ENCODE results near the gene DGKG. TPM values are rescaled to one million over a fixed set of nuclear protein-coding genes. Genes with fewer than 3 reads are reported as not detected.

The DGKG gene
- total RNA-seq, 1 experiment from 2014 or later, result 45.2 TPM

GRCh38 chr3:186198442-186198841 is 163.6 kb downstream of the DGKG start:
- no peaks in the 10 kb centered on the region for H3K36me3 ChIP-seq (ENCODE audit: insufficient read depth, low read length, poor library complexity, severe bottlenecking)
- CTCF ChIA-PET, result no interaction called here
- no peak for DNase-seq (ENCODE audit: low spot score)
- H3K4me3 ChIP-seq (ENCODE audit: low read depth, low read length, poor library complexity, severe bottlenecking), result no peak overlapping the region
- no peak overlapping the region for H3K27ac ChIP-seq (ENCODE audit: low read depth, low read length, poor library complexity, severe bottlenecking)
- no peaks in the 10 kb centered on the region for H3K27me3 ChIP-seq (replicated peaks; ENCODE audit: insufficient read depth, low read depth, low read length, poor library complexity)
- H3K9me3 ChIP-seq (ENCODE audit: low read depth, low read length, poor library complexity, severe bottlenecking), result no peaks in the 10 kb centered on the region
- no peak for TF ChIP-seq CTCF (conservative IDR thresholded peaks at IDR 0.05; ENCODE audit: low read depth, low read length)
- no peak for TF ChIP-seq EZH2 (IDR thresholded peaks at IDR 0.05; ENCODE audit: borderline replicate concordance, low read depth, low read length, poor library complexity, severe bottlenecking)
- POLR2A ChIA-PET (ENCODE audit: low non-redundant PET), result no interaction called here
- intact Hi-C loops (cut with micrococcal nuclease; ENCODE audit: unreplicated experiment), result no loop called here
- BruUV-seq (replicated peaks), result no TSS peak
- H3K4me1 ChIP-seq (ENCODE audit: insufficient read depth, low read length, poor library complexity, severe bottlenecking), result peaks cover 14% of the 10 kb centered on the region

- Histone ChIP-seq H3K4me1 (ENCODE audit: insufficient read depth, low read length, poor library complexity, severe bottlenecking) (no peaks in the 10 kb centered on the region), H3K27me3 (replicated peaks; ENCODE audit: insufficient read depth, low read depth, low read length, poor library complexity) (no peaks in the 10 kb centered on the region), H3K36me3 (ENCODE audit: insufficient read depth, low read length, poor library complexity, severe bottlenecking) (no peaks in the 10 kb centered on the region), H3K27ac (ENCODE audit: low read depth, low read length, poor library complexity, severe bottlenecking) (no peak overlapping the region), H3K4me3 (ENCODE audit: low read depth, low read length, poor library complexity, severe bottlenecking) (no peak overlapping the region), H3K9me3 (ENCODE audit: low read depth, low read length, poor library complexity, severe bottlenecking) (no peaks in the 10 kb centered on the region)
- ChIA-PET CTCF (no interaction called here), POLR2A (ENCODE audit: low non-redundant PET) (no interaction called here)
- TF ChIP-seq CTCF (conservative IDR thresholded peaks at IDR 0.05; ENCODE audit: low read depth, low read length) (no peak), EZH2 (IDR thresholded peaks at IDR 0.05; ENCODE audit: borderline replicate concordance, low read depth, low read length, poor library complexity, severe bottlenecking) (no peak)
- no TSS peak for BruUV-seq (replicated peaks)
- intact Hi-C loops (cut with micrococcal nuclease; ENCODE audit: unreplicated experiment), result no loop called here
- no peak for DNase-seq (ENCODE audit: low spot score)
These were observed 167.6 kb downstream of the DGKG start for GRCh38 chr3:186194451-186194811.

- POLR2A ChIA-PET (ENCODE audit: low non-redundant PET), result no interaction called here
- Histone ChIP-seq H3K4me1 (ENCODE audit: insufficient read depth, low read length, poor library complexity, severe bottlenecking) (no peaks in the 10 kb centered on the region), H3K4me3 (ENCODE audit: low read depth, low read length, poor library complexity, severe bottlenecking) (no peak overlapping the region), H3K27me3 (replicated peaks; ENCODE audit: insufficient read depth, low read depth, low read length, poor library complexity) (no peaks in the 10 kb centered on the region), H3K27ac (ENCODE audit: low read depth, low read length, poor library complexity, severe bottlenecking) (no peak overlapping the region), H3K9me3 (ENCODE audit: low read depth, low read length, poor library complexity, severe bottlenecking) (no peaks in the 10 kb centered on the region), H3K36me3 (ENCODE audit: insufficient read depth, low read length, poor library complexity, severe bottlenecking) (no peaks in the 10 kb centered on the region)
- no peak for DNase-seq (ENCODE audit: low spot score)
- no TSS peak for BruUV-seq (replicated peaks)
- intact Hi-C loops (cut with micrococcal nuclease; ENCODE audit: unreplicated experiment), result no loop called here
- TF ChIP-seq CTCF (conservative IDR thresholded peaks at IDR 0.05; ENCODE audit: low read depth, low read length) (no peak), EZH2 (IDR thresholded peaks at IDR 0.05; ENCODE audit: borderline replicate concordance, low read depth, low read length, poor library complexity, severe bottlenecking) (no peak)
- CTCF ChIA-PET, result no interaction called here
These were observed 168.2 kb downstream of the DGKG start for GRCh38 chr3:186193534-186194450.

All from A673 (cell line).